CD4-positive, alpha-beta T cell (primary cell): Measurements from ENCODE around the gene PTH1R. TPM values are rescaled to one million over a fixed set of nuclear protein-coding genes. Genes with fewer than 3 reads are reported as not detected.

ENCODE experiments used
- ATAC-seq: fragments of 200-7000 bp; cut with Tn5 transposase; one replicate; pipeline ENCODE4 v1.10.0; 2022; ENCODE audit warnings: mild to moderate bottlenecking; ENCODE audit not compliant: poor library complexity
- CTCF ChIA-PET: fragments of 350-600 bp; sonication (Branson Sonifier 250); formaldehyde crosslinking; loops from one replicate; lab custom pipeline; 2021; ENCODE audit warnings: antibody characterized with exemption, inconsistent platforms; lab: Charles Lee
- POLR2A ChIA-PET: fragments of 350-600 bp; sonication (Branson Sonifier 250); formaldehyde crosslinking; loops from one replicate; lab custom pipeline; 2021; ENCODE audit warnings: antibody characterized with exemption, inconsistent platforms; lab: Charles Lee
- DNase-seq, 14 experiments: peaks; one replicate each; pipeline ENCODE4 v3.0.0-alpha.2; 2013 to 2020; ENCODE audit warnings: mixed read lengths in 2 of 14
- H3K27ac ChIP-seq, 2 donors: one replicate each; pipeline versions ENCODE4 v1.5.1 to v1.7.0; 2013; ENCODE audit warnings: low read length in 2 of 2, low read depth in 1 of 2, mild to moderate bottlenecking in 1 of 2
- H3K27me3 ChIP-seq, 2 experiments: 1 replicate in 1 of 2; 2 replicates in 1 of 2; pipeline versions ENCODE4 v1.6.1 to v1.7.0; 2013; ENCODE audit warnings: low read length in 2 of 2, control low read depth in 1 of 2, mild to moderate bottlenecking in 1 of 2, moderate library complexity in 1 of 2; ENCODE audit not compliant: insufficient read depth in 2 of 2, control insufficient read depth in 1 of 2
- H3K36me3 ChIP-seq: one replicate; pipeline ENCODE4 v1.6.1; 2013; ENCODE audit warnings: low read length, control low read depth; ENCODE audit not compliant: insufficient read depth
- H3K4me1 ChIP-seq: one replicate; pipeline ENCODE4 v1.6.1; 2013; ENCODE audit warnings: low read length, control low read depth; ENCODE audit not compliant: insufficient read depth
- H3K4me3 ChIP-seq: one replicate; pipeline ENCODE4 v1.5.1; 2013; ENCODE audit warnings: mild to moderate bottlenecking, low read length, moderate library complexity
- H3K9me3 ChIP-seq, 2 experiments: 1 replicate in 1 of 2; 2 replicates in 1 of 2; pipeline versions ENCODE4 v1.6.1 to v1.7.0; 2013; ENCODE audit warnings: low read length in 2 of 2, mild to moderate bottlenecking in 2 of 2, control low read depth in 1 of 2, moderate library complexity in 1 of 2; ENCODE audit not compliant: control insufficient read depth in 1 of 2, insufficient read depth in 1 of 2
- H3K27ac Mint-ChIP-seq: one replicate; pipeline ENCODE4 v1.8.0; 2020; ENCODE audit warnings: mixed read lengths
- H3K27me3 Mint-ChIP-seq: one replicate; pipeline ENCODE4 v1.8.0; 2021; ENCODE audit warnings: mixed read lengths
- H3K36me3 Mint-ChIP-seq: one replicate; pipeline ENCODE4 v1.8.0; 2021; ENCODE audit warnings: low read depth, mixed read lengths
- H3K4me1 Mint-ChIP-seq: one replicate; pipeline ENCODE4 v1.8.0; 2021; ENCODE audit warnings: low read depth, mixed read lengths
- H3K4me3 Mint-ChIP-seq: one replicate; pipeline ENCODE4 v1.8.0; 2020; ENCODE audit warnings: mild to moderate bottlenecking, mixed read lengths
- H3K9me3 Mint-ChIP-seq: one replicate; pipeline ENCODE4 v1.8.0; 2020; ENCODE audit warnings: mixed read lengths
- intact Hi-C, 2 experiments: fragments of 100-400 bp; cut with DNase I in 1 of 2; cut with micrococcal nuclease in 1 of 2; formaldehyde crosslinking; loops; one replicate each; pipeline versions ENCODE4 v1.15.1 to v1.9.0; 2023 to 2025; cut with DNase I, micrococcal nuclease
- total RNA-seq, 174 experiments: library from RNA in 2 of 174; stranded (reverse) in 2 of 174; gene quantifications; one replicate each; pipeline ENCODE4 v1.2.3 and lab custom pipeline; 2021 to 2026
- TF ChIP-seq, protein P1 (sequence below): fragments of 200-600 bp; IDR thresholded peaks from one replicate; pipeline ENCODE4 v1.8.0; 2022; ENCODE audit warnings: antibody characterized with exemption, mild to moderate bottlenecking

PTH1R gene
- total RNA-seq, 2 experiments from 2014 or later: not detected

GRCh38 chr3:46924921-46925584, 47.5 kb downstream of the PTH1R start:
- POLR2A ChIA-PET: no interaction called here
- Mint-ChIP-seq H3K27me3 (no peaks in the 10 kb centered on the region), H3K36me3 (peaks cover 86% of the 10 kb centered on the region), H3K4me3 (no peak overlapping the region), H3K4me1 (peaks cover 49% of the 10 kb centered on the region), H3K27ac (no peak overlapping the region), H3K9me3 (no peaks in the 10 kb centered on the region)
- no peak for DNase-seq
- TF ChIP-seq, protein P1, sequence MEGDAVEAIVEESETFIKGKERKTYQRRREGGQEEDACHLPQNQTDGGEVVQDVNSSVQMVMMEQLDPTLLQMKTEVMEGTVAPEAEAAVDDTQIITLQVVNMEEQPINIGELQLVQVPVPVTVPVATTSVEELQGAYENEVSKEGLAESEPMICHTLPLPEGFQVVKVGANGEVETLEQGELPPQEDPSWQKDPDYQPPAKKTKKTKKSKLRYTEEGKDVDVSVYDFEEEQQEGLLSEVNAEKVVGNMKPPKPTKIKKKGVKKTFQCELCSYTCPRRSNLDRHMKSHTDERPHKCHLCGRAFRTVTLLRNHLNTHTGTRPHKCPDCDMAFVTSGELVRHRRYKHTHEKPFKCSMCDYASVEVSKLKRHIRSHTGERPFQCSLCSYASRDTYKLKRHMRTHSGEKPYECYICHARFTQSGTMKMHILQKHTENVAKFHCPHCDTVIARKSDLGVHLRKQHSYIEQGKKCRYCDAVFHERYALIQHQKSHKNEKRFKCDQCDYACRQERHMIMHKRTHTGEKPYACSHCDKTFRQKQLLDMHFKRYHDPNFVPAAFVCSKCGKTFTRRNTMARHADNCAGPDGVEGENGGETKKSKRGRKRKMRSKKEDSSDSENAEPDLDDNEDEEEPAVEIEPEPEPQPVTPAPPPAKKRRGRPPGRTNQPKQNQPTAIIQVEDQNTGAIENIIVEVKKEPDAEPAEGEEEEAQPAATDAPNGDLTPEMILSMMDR: no peak
- H3K36me3 ChIP-seq: peaks cover 71% of the 10 kb centered on the region
- H3K9me3 ChIP-seq: peaks cover 0 to 3% of the 10 kb centered on the region in 2 experiments
- CTCF ChIA-PET: no interaction called here
- no peak overlapping the region for H3K4me3 ChIP-seq
- H3K27ac ChIP-seq: no peak overlapping the region
- no peak for ATAC-seq
- intact Hi-C loops: loop anchor here in 1 of 2 experiments (5.0 kb wide), 1 partner anchor 397 kb away; no protein-coding TSS in a partner anchor
- no peaks in the 10 kb centered on the region for H3K27me3 ChIP-seq
- H3K4me1 ChIP-seq: peaks cover 55% of the 10 kb centered on the region

GRCh38 chr3:46925585-46925934, 48.0 kb downstream of the PTH1R start:
- peak overlapping the region; percentile 65 for H3K27ac Mint-ChIP-seq
- H3K9me3 Mint-ChIP-seq: no peaks in the 10 kb centered on the region
- H3K4me3 Mint-ChIP-seq: no peak overlapping the region
- CTCF ChIA-PET: no interaction called here
- peaks cover 55% of the 10 kb centered on the region for H3K4me1 Mint-ChIP-seq
- POLR2A ChIA-PET: no interaction called here
- H3K27ac ChIP-seq: no peak overlapping the region
- peaks cover 83% of the 10 kb centered on the region for H3K36me3 Mint-ChIP-seq
- H3K27me3 ChIP-seq: no peaks in the 10 kb centered on the region
- TF ChIP-seq, protein P1: no peak
- ATAC-seq (no peak), DNase-seq (no peak)
- H3K4me3 ChIP-seq: no peak overlapping the region
- H3K27me3 Mint-ChIP-seq: no peaks in the 10 kb centered on the region
- peaks cover 66% of the 10 kb centered on the region for H3K36me3 ChIP-seq
- intact Hi-C loops: no loop called here
- H3K4me1 ChIP-seq: peaks cover 60% of the 10 kb centered on the region
- peaks cover 0 to 3% of the 10 kb centered on the region in 2 experiments for H3K9me3 ChIP-seq

DNA sequence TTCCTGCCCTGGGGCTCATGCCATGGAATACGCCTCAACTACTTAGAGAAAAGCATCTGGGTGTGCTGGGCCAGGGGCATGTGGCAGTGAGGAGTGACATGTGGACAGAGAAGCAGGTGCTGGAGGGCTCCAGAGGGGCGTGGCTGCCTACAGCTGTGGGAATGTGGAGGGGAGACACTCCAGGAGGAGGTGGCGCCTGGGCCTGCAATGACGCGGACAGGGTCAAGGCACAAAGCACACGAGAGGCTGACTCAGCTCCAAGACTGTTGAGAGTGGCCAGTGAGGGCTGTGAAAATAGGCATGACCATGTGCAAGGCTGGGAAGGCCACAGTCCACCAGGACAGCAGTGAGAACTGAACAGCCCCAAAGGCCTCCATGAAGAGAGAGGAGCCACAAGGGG, 48.5 kb downstream of the PTH1R start:
- Histone ChIP-seq H3K27me3 (no peaks in the 10 kb centered on the region), H3K4me3 (no peak overlapping the region), H3K9me3 (peaks cover 0 to 3% of the 10 kb centered on the region in 2 experiments), H3K27ac (peak overlapping the region in 1 of 2 donors; percentile 41), H3K36me3 (peaks cover 61% of the 10 kb centered on the region), H3K4me1 (peaks cover 65% of the 10 kb centered on the region)
- Mint-ChIP-seq H3K4me3 (peak overlapping the region; percentile 30), H3K9me3 (no peaks in the 10 kb centered on the region), H3K36me3 (peaks cover 83% of the 10 kb centered on the region), H3K27ac (peak overlapping the region; percentile 65), H3K27me3 (no peaks in the 10 kb centered on the region), H3K4me1 (peaks cover 59% of the 10 kb centered on the region)
- CTCF ChIA-PET: interaction anchor here (1.2 kb wide), 1 partner anchor 54 kb away, joined by 3 read pairs; no protein-coding TSS in a partner anchor
- POLR2A ChIA-PET: interaction anchor here (1.0 kb wide), 1 partner anchor 70 kb away, joined by 4 read pairs; no protein-coding TSS in a partner anchor
- DNase-seq: peak in 1 of 14 experiments; percentile 50
- intact Hi-C loops: no loop called here
- TF ChIP-seq, protein P1: no peak
- ATAC-seq: no peak
